CMK (cell line): Measurements from ENCODE around the gene UVRAG.
"Not testable (repeated sequence)": the region's sequence is repeated elsewhere in the genome, so short reads cannot be mapped to it uniquely, and the experiment has no call there.

Experiments used
- DNase-seq: peaks from one replicate; pipeline ENCODE4 v3.0.0-alpha.2; 2010; ENCODE audit warnings: low read depth

Gene UVRAG

GRCh38 chr11:76074148-76075095, 259.4 kb downstream of the UVRAG start:
- DNase-seq, result no peak

GRCh38 chr11:76075716-76076115, 260.7 kb downstream of the UVRAG start:
- no peak for DNase-seq

GRCh38 chr11:76076253-76076652, 261.2 kb downstream of the UVRAG start:
- DNase-seq, result not testable (repeated sequence)

- no peak for DNase-seq
These were observed 261.7 kb downstream of the UVRAG start for GRCh38 chr11:76076749-76077148.

GRCh38 chr11:76077575-76078150, 262.7 kb downstream of the UVRAG start:
- DNase-seq, result no peak

- not testable (repeated sequence) for DNase-seq
These were observed 266.1 kb downstream of the UVRAG start for GRCh38 chr11:76081084-76081483.

- no peak for DNase-seq
These were observed 268.8 kb downstream of the UVRAG start for GRCh38 chr11:76083563-76084451.

- DNase-seq, result no peak
These were observed 270.3 kb downstream of the UVRAG start for GRCh38 chr11:76085270-76085669.

- DNase-seq, result no peak
These were observed 272.0 kb downstream of the UVRAG start for GRCh38 chr11:76086743-76087635.

GRCh38 chr11:76087749-76088148, 272.7 kb downstream of the UVRAG start:
- DNase-seq, result no peak

GRCh38 chr11:76088511-76088910, 273.5 kb downstream of the UVRAG start:
- DNase-seq, result no peak

GRCh38 chr11:76090174-76090573, 275.2 kb downstream of the UVRAG start:
- no peak for DNase-seq

- DNase-seq, result no peak
These were observed 275.8 kb downstream of the UVRAG start for GRCh38 chr11:76090821-76091220.

GRCh38 chr11:76094740-76095139, 279.7 kb downstream of the UVRAG start:
- DNase-seq, result no peak

GRCh38 chr11:76095891-76096290, 280.9 kb downstream of the UVRAG start:
- DNase-seq, result no peak

- DNase-seq, result no peak
These were observed 281.5 kb downstream of the UVRAG start for GRCh38 chr11:76096552-76096951.

- no peak for DNase-seq
These were observed 287.8 kb downstream of the UVRAG start for GRCh38 chr11:76102802-76103201.

GRCh38 chr11:76103460-76103859, 288.4 kb downstream of the UVRAG start:
- no peak for DNase-seq

GRCh38 chr11:76104285-76104684, 289.3 kb downstream of the UVRAG start:
- DNase-seq, result no peak

- DNase-seq, result no peak
These were observed 290.6 kb downstream of the UVRAG start for GRCh38 chr11:76105637-76106036.

- DNase-seq, result no peak
These were observed 293.0 kb downstream of the UVRAG start for GRCh38 chr11:76107971-76108370.
